ENCODE results near the gene MAZ. TPM values are rescaled to one million over a fixed set of nuclear protein-coding genes. Genes with fewer than 3 reads are reported as not detected.
A peak's percentile ranks its signal among the peaks of the same experiment; 100 is the strongest.

MAZ gene
- total and polyA plus RNA-seq, 2 of the 13 experiments (the other 11 are each of a cell fraction or from before 2014, with no cell fraction given): 203 to 277 TPM

- TF ChIP-seq CTCF (CRISPR knock-in tag; IDR thresholded peaks at IDR 0.05) (peak; percentile 97), E2F2 (CRISPR knock-in tag; IDR thresholded peaks at IDR 0.05; ENCODE audit: borderline replicate concordance) (no peak), ZNF343 (CRISPR knock-in tag; IDR thresholded peaks at IDR 0.05) (no peak), FOXO1 (CRISPR knock-in tag; IDR thresholded peaks at IDR 0.05) (peak; percentile 58), NFATC3 (CRISPR knock-in tag; IDR thresholded peaks at IDR 0.05) (0 out of 2 replicates have a peak, but pooled peaks have one; percentile 57), RBFOX2 (IDR thresholded peaks at IDR 0.05; ENCODE audit: low read depth, low read length) (peak; percentile 56), NPAS2 (CRISPR knock-in tag; IDR thresholded peaks at IDR 0.05; ENCODE audit: borderline replicate concordance) (no peak), ZFY (CRISPR knock-in tag; IDR thresholded peaks at IDR 0.05) (peak; percentile 47; the same call in 1 of the 2 replicates), NKX3-1 (CRISPR knock-in tag; IDR thresholded peaks at IDR 0.05) (no peak), FOXJ3 (CRISPR knock-in tag; IDR thresholded peaks at IDR 0.05; ENCODE audit: borderline replicate concordance) (no peak), SALL1 (CRISPR knock-in tag; IDR thresholded peaks at IDR 0.05) (peak; percentile 75), ARNT2 (CRISPR knock-in tag; IDR thresholded peaks at IDR 0.05; ENCODE audit: low read depth) (no peak), MAFF (IDR thresholded peaks at IDR 0.05; ENCODE audit: low read depth, low read length) (no peak), RCOR2 (CRISPR knock-in tag; IDR thresholded peaks at IDR 0.05) (peak; percentile 50; the same call in 1 of the 2 replicates), ZNF275 (CRISPR knock-in tag; IDR thresholded peaks at IDR 0.05; ENCODE audit: borderline replicate concordance) (no peak), PBX2 (CRISPR knock-in tag; IDR thresholded peaks at IDR 0.05) (no peak), ZNF747 (CRISPR knock-in tag; IDR thresholded peaks at IDR 0.05; ENCODE audit: borderline replicate concordance) (0 out of 2 replicates have a peak, but pooled peaks have one; percentile 30), MBNL3 (CRISPR knock-in tag; conservative IDR thresholded peaks at IDR 0.05) (no peak), MED1 (CRISPR knock-in tag; IDR thresholded peaks at IDR 0.05) (peak; percentile 55; the same call in 1 of the 2 replicates), ZNF296 (CRISPR knock-in tag; conservative IDR thresholded peaks at IDR 0.05) (no peak), ZNF136 (CRISPR knock-in tag; IDR thresholded peaks at IDR 0.05; ENCODE audit: low read depth) (0 out of 2 replicates have a peak, but pooled peaks have one; percentile 60), ZNF710 (CRISPR knock-in tag; IDR thresholded peaks at IDR 0.05; ENCODE audit: borderline replicate concordance) (no peak), ZNF263 (CRISPR knock-in tag; IDR thresholded peaks at IDR 0.05) (peak; percentile 25; the same call in 1 of the 2 replicates), REL (CRISPR knock-in tag; conservative IDR thresholded peaks at IDR 0.05) (no peak)
Measured at GRCh38 chr16:29784901-29785500, 21.3 kb upstream of the MAZ start (continued).

Data from HepG2 (cell line).